ENCODE results near the gene ACOXL. TPM values are rescaled to one million over a fixed set of nuclear protein-coding genes. Genes with fewer than 3 reads are reported as not detected.

Gene ACOXL
- total and polyA plus RNA-seq, 2 of the 8 experiments (the other 6 are each of a cell fraction or from before 2014, with no cell fraction given), result 11.4 to 20.6 TPM

DNA sequence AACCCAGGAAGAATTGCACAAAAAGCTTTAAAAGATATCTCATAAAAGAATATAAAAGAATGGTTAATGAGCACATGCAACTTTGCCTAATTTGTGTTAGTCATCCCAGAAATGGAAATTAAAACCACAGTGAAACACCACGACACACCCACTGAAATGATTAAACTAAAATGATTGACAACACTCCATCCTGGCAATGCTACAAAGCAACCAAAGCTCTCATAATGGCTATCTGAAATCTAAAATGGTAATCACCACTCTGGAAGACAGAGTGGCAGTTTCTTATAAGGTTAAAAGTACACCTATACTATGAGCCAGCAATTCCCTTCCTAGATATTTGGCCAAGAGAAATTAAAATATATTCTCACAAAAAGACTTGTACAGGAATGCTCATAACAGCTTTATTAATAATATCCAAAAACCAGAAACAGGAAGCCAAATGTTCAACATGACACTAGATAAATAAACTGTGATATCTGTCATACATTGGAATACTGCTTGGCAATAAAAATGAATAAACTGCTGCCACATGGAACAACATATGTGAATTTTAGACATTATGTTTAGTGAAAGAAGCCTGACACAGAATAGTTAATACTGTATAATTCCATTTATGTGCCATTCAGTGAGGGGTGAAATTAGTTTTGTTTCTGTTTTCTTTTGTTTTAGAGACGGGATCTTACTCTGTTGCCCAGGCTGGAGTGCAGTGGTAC, 283.1 kb downstream of the ACOXL start (continued):
- TF ChIP-seq NANOG (IDR thresholded peaks at IDR 0.05; ENCODE audit: insufficient read depth, low read depth, low read length, poor library complexity, severe bottlenecking), result no peak
